Choroid plexus epithelial cell (primary cell): ENCODE measurements around the gene FBLN1.
"Not testable (repeated sequence)": the region's sequence is repeated elsewhere in the genome, so short reads cannot be mapped to it uniquely, and the experiment has no call there.

ENCODE experiments used
- DNase-seq: peaks from one replicate; pipeline ENCODE4 v3.0.0-alpha.2; 2010; ENCODE audit warnings: low read depth
- H3K4me3 ChIP-seq: 2 replicates; pipeline ENCODE4 v1.5.1; 2011; ENCODE audit warnings: low read depth, mild to moderate bottlenecking, control low read depth, low read length, moderate library complexity
- TF ChIP-seq, protein P1 (sequence below): conservative IDR thresholded peaks from 2 replicates; pipeline ENCODE4 v1.5.1; 2011; ENCODE audit warnings: low read depth, mild to moderate bottlenecking, control low read depth, inconsistent platforms, low read length, moderate library complexity

Gene FBLN1

DNA sequence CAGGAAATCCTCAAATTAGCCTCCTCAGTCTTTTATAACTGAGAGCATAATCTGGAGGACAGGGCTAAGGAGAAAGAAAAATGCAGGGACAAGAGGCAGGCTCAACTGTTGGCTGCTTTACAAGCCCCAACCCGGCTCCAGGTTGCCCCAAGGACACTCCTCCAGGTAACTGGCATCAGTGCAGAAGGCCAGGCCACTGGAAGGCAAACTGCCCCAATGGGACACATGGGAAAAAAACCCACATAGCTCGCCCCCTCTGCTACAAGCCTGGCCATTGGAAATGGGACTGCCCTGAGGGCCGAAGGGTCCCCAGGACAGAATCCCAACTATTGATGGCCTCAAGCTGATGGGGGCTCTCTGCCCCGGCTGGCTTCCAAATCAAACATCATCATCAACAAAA is 17.9 kb upstream of the FBLN1 start:
- no peak for DNase-seq
- TF ChIP-seq, protein P1, sequence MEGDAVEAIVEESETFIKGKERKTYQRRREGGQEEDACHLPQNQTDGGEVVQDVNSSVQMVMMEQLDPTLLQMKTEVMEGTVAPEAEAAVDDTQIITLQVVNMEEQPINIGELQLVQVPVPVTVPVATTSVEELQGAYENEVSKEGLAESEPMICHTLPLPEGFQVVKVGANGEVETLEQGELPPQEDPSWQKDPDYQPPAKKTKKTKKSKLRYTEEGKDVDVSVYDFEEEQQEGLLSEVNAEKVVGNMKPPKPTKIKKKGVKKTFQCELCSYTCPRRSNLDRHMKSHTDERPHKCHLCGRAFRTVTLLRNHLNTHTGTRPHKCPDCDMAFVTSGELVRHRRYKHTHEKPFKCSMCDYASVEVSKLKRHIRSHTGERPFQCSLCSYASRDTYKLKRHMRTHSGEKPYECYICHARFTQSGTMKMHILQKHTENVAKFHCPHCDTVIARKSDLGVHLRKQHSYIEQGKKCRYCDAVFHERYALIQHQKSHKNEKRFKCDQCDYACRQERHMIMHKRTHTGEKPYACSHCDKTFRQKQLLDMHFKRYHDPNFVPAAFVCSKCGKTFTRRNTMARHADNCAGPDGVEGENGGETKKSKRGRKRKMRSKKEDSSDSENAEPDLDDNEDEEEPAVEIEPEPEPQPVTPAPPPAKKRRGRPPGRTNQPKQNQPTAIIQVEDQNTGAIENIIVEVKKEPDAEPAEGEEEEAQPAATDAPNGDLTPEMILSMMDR: no peak
- H3K4me3 ChIP-seq: no peak overlapping the region

DNA sequence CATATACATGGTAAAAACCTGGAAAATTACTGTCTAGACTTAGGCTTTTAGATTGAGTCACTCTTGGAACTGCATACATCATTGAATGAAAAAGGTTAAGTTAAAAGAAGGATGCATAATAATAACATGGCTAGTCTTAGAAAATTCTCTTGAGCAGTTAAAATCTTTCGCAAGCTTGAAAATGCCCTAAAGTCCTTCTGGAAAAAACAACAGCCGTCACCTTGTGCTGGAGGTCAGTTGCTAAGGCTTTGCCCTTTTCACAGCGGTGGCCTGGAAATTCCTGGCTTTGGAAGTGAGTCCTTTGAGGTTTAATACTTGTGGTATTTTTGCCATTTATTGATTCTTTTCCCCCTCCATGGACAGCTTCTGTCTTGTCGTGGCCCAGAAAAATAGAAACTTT is 17.4 kb upstream of the FBLN1 start:
- H3K4me3 ChIP-seq: no peak overlapping the region
- DNase-seq: peak; percentile 41
- TF ChIP-seq, protein P1: no peak

DNA sequence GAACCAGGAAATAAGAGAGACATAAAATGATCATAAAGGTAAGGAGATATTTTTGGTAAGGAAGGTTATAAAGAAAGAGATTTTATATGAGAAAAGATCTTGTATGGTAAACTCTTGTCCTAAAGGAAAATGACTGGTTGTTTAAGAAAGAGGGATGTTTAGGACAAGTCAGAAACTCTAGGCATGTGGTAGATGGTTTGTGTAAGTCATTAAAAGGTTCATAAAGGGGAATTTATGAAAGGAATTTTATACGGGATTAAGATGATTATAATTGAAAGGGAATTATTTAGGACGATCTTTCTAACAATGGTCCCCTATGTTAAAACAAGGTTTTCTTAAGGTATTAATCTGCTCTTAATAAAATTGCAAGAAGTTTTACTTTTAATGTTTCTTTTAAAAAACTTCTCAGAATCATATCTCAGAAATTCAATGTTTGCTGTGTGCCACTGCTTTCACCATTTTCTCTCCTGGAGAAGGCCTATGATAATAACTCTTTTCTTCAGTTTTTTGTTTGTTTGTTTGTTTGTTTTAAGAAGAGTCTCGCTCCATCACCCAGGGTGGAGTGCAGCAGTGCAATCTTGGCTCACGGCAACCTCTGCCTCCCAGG is 13.8 kb upstream of the FBLN1 start:
- no peak overlapping the region for H3K4me3 ChIP-seq
- TF ChIP-seq, protein P1: no peak
- DNase-seq: no peak

DNA sequence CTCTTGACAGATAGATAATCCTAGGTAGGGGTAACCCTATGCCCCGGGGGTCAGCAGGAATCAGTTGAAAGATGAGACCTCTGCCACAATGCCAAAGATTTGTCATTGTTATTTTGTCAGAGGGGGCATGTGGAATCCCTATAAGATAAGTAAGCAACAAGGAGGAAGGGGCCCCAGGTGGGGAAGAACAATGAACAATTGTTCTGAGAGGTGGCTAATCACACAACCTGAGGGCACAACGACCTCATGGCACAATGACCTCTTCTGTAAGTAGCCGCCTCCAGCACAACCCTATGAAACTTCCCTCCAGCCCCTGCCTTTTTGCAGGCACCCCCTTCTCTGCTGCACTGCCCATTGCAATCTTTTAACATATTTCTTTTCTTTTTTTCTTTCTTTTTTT is 11.8 kb upstream of the FBLN1 start:
- no peak for DNase-seq
- TF ChIP-seq, protein P1: no peak
- H3K4me3 ChIP-seq: no peak overlapping the region

DNA sequence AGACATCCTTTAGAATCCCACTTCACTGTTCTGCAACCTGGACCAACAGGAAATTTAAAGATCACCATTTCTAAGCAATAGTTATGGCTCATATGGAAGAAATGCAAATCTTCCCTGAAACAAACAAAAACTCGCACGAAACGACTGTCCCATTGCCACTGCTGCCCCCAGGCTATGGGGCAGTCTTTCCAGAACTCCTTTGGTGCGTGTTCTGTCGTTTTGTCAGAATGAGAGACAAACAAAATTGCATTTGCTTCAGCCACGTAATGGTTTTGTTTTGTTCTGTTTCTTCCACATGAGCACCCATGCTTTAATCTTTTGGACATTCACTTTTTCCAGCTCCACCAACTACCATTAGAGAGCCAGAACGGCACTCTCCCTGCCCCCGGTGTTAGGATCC is 10.8 kb upstream of the FBLN1 start:
- TF ChIP-seq, protein P1: no peak
- DNase-seq: no peak
- H3K4me3 ChIP-seq: no peak overlapping the region

DNA sequence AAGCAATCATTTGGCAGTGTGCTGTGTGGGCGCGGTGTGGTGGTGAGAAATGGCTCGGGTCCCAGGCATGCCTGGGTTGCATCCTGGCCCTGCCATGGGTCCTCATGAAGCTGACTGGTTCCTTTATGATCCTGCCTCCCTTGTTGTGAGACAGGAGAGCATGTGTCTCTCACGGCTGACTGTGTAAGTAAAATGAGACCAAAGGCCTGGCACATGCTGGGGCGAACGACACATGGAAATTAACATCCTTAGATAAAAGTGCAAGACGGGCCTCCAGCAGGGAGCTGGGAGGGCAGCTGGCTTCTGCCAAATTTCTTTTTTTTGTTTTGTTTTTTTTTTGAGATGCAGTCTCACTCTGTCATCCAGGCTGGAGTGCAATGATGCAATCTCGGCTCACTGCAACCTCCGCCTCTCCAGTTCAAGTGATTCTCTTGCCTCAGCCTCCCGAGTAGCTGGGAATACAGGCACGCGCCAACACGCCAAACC is 9.4 kb upstream of the FBLN1 start:
- no peak overlapping the region for H3K4me3 ChIP-seq
- TF ChIP-seq, protein P1: no peak
- DNase-seq: peak; percentile 41

DNA sequence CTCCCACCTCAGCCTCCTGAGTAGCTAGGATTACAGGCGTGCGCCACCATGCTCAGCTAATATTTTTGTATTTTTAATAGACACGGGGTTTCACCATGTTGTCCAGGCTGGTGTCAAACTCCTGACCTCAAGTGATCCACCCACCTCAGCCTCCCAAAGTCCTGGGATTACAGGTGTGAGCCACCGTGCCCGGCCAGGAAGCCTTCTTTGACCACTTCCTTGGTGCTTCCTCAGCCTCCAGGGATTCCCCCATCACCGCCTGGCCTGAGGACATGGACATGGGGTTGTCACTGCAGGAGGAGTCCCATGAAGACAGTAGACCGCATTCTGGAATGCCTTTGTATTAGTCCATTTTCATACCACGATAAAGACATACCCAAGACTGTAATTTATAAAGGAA is 8.4 kb upstream of the FBLN1 start:
- H3K4me3 ChIP-seq, DNase-seq: not testable (repeated sequence)

DNA sequence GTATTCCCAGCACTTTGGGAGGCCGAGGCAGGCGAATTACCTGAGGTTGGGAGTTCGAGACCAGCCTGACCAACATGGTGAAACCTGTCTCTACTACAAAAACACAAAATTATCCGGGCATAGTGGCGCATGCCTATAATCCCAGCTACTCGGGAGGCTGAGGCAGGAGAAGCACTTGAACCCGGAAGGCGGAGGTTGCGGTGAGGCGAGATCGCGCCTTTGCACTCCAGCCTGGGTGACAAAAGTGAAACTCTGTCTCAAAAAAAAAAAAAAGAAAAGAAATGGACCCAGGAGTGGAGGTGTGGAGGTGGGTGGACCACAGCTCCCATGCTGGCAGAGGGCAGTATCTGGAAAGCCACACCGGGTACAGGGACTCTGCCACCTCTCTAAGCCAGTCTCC is 7.1 kb upstream of the FBLN1 start:
- not testable (repeated sequence) for DNase-seq, H3K4me3 ChIP-seq
